H9 (cell line): ENCODE results near the gene TMEM92. TPM values are rescaled to one million over a fixed set of nuclear protein-coding genes. Genes with fewer than 3 reads are reported as not detected.
A peak's percentile ranks its signal among the peaks of the same experiment; 100 is the strongest.
"Not testable (repeated sequence)": the region's sequence is repeated elsewhere in the genome, so short reads cannot be mapped to it uniquely, and the experiment has no call there.

Source experiments
- DNase-seq: peaks from one replicate; pipeline ENCODE4 v3.0.0-alpha.2; 2017
- H2AFZ ChIP-seq: one replicate; pipeline ENCODE4 v1.6.1; 2013; ENCODE audit warnings: mild to moderate bottlenecking, low read length, control low read depth, moderate library complexity
- H2AK5ac ChIP-seq: 2 replicates; pipeline ENCODE4 v1.6.1; 2013; ENCODE audit warnings: low read length, control low read depth, mixed read lengths; ENCODE audit not compliant: insufficient read length
- H2BK120ac ChIP-seq: one replicate; pipeline ENCODE4 v1.6.1; 2013; ENCODE audit warnings: low read depth, mild to moderate bottlenecking, low read length, control low read depth, inconsistent platforms; ENCODE audit not compliant: poor library complexity, severe bottlenecking
- H2BK12ac ChIP-seq: 2 replicates; pipeline ENCODE4 v1.6.1; 2013; ENCODE audit warnings: low read length, control low read depth, mixed read lengths, low read depth; ENCODE audit not compliant: insufficient read length
- H2BK15ac ChIP-seq: 2 replicates; pipeline ENCODE4 v1.6.1; 2013; ENCODE audit warnings: low read depth, low read length, control low read depth
- H2BK20ac ChIP-seq: one replicate; pipeline ENCODE4 v1.6.1; 2013; ENCODE audit warnings: low read depth, mild to moderate bottlenecking, low read length, control low read depth, inconsistent platforms; ENCODE audit not compliant: poor library complexity, severe bottlenecking
- H2BK5ac ChIP-seq: 2 replicates; pipeline ENCODE4 v1.6.1; 2013; ENCODE audit warnings: low read length, control low read depth, mixed read lengths; ENCODE audit not compliant: insufficient read length
- H3K14ac ChIP-seq: 2 replicates; pipeline ENCODE4 v1.6.1; 2013; ENCODE audit warnings: low read length, control low read depth; ENCODE audit not compliant: insufficient read depth
- H3K18ac ChIP-seq: 2 replicates; pipeline ENCODE4 v1.6.1; 2013; ENCODE audit warnings: low read depth, mild to moderate bottlenecking, mixed read lengths, low read length, control low read depth; ENCODE audit not compliant: insufficient read length
- H3K23ac ChIP-seq: 2 replicates; pipeline ENCODE4 v1.6.1; 2013; ENCODE audit warnings: low read length, control low read depth, mixed read lengths, low read depth; ENCODE audit not compliant: insufficient read length
- H3K23me2 ChIP-seq: 2 replicates; pipeline ENCODE4 v1.6.1; 2013; ENCODE audit warnings: low read depth, mild to moderate bottlenecking, mixed read lengths, low read length, control low read depth; ENCODE audit not compliant: insufficient read length, poor library complexity, severe bottlenecking
- H3K27ac ChIP-seq: 2 replicates; pipeline ENCODE4 v1.5.1; 2013; ENCODE audit warnings: low read length, control low read depth, mixed read lengths, low read depth; ENCODE audit not compliant: insufficient read length
- H3K27me3 ChIP-seq: 2 replicates; pipeline ENCODE4 v1.6.1; 2013; ENCODE audit warnings: low read length, control low read depth, inconsistent platforms; ENCODE audit not compliant: insufficient read depth
- H3K4ac ChIP-seq: 2 replicates; pipeline ENCODE4 v1.6.1; 2013; ENCODE audit warnings: low read depth, mild to moderate bottlenecking, control low read depth, inconsistent platforms, low read length, moderate library complexity
- H3K4me1 ChIP-seq: 2 replicates; pipeline ENCODE4 v1.6.1; 2013; ENCODE audit warnings: low read length, control low read depth, inconsistent platforms; ENCODE audit not compliant: insufficient read depth
- H3K4me2 ChIP-seq: 2 replicates; pipeline ENCODE4 v1.6.1; 2013; ENCODE audit warnings: low read length, control low read depth, mixed read lengths; ENCODE audit not compliant: insufficient read length, insufficient read depth
- H3K56ac ChIP-seq: 2 replicates; pipeline ENCODE4 v1.6.1; 2013; ENCODE audit warnings: low read depth, mild to moderate bottlenecking, mixed read lengths, low read length, control low read depth; ENCODE audit not compliant: insufficient read length
- H3K79me1 ChIP-seq: 2 replicates; pipeline ENCODE4 v1.6.1; 2013; ENCODE audit warnings: low read depth, mild to moderate bottlenecking, moderate library complexity, low read length, control low read depth, inconsistent platforms; ENCODE audit not compliant: insufficient read depth, poor library complexity, severe bottlenecking
- H3K79me2 ChIP-seq: 2 replicates; pipeline ENCODE4 v1.6.1; 2013; ENCODE audit warnings: low read length, control low read depth, inconsistent platforms; ENCODE audit not compliant: insufficient read depth
- H3K9ac ChIP-seq: 2 replicates; pipeline ENCODE4 v1.6.1; 2013; ENCODE audit warnings: low read length, control low read depth, mixed read lengths; ENCODE audit not compliant: insufficient read length; ENCODE audit errors: extremely low read depth
- H3K9me3 ChIP-seq: one replicate; pipeline ENCODE4 v1.6.1; 2013; ENCODE audit warnings: low read depth, low read length, inconsistent platforms; ENCODE audit not compliant: control insufficient read depth
- H3T11ph ChIP-seq: one replicate; pipeline ENCODE4 v1.6.1; 2013; ENCODE audit warnings: mild to moderate bottlenecking, low read length, control low read depth, inconsistent platforms
- H4K20me1 ChIP-seq: one replicate; pipeline ENCODE4 v1.6.1; 2013; ENCODE audit not compliant: control insufficient read depth, insufficient read length, insufficient read depth
- H4K5ac ChIP-seq: 2 replicates; pipeline ENCODE4 v1.6.1; 2013; ENCODE audit warnings: low read depth, mild to moderate bottlenecking, mixed read lengths, low read length, control low read depth; ENCODE audit not compliant: insufficient read length
- H4K8ac ChIP-seq: replicated peaks from 2 replicates; pipeline ENCODE4 v1.6.1; 2013; ENCODE audit warnings: low read length, control low read depth, mixed read lengths, low read depth; ENCODE audit not compliant: insufficient read length
- H4K91ac ChIP-seq: 2 replicates; pipeline ENCODE4 v1.6.1; 2013; ENCODE audit warnings: low read depth, mild to moderate bottlenecking, moderate library complexity, mixed read lengths, low read length, control low read depth; ENCODE audit not compliant: insufficient read length
- H3K27ac Mint-ChIP-seq, 3 experiments: 2 replicates in 2 of 3; 3 replicates in 1 of 3; pipeline ENCODE4 v1.8.0; 2020 to 2021; ENCODE audit warnings: mixed read lengths in 3 of 3, mild to moderate bottlenecking in 1 of 3, moderate library complexity in 1 of 3
- H3K27me3 Mint-ChIP-seq: 2 replicates; pipeline ENCODE4 v1.8.0; 2021; ENCODE audit warnings: low read depth, mild to moderate bottlenecking, moderate library complexity, mixed read lengths
- H3K36me3 Mint-ChIP-seq, 3 experiments: 2 replicates in 2 of 3; 3 replicates in 1 of 3; pipeline ENCODE4 v1.8.0; 2020 to 2021; ENCODE audit warnings: low read depth in 3 of 3, mixed read lengths in 3 of 3; ENCODE audit not compliant: insufficient read depth in 1 of 3
- H3K4me1 Mint-ChIP-seq, 2 experiments: 2 replicates each; pipeline ENCODE4 v1.8.0; 2020; ENCODE audit warnings: mixed read lengths in 2 of 2
- H3K4me3 Mint-ChIP-seq, 2 experiments: 2 replicates in 1 of 2; 3 replicates in 1 of 2; pipeline ENCODE4 v1.8.0; 2020 to 2021; ENCODE audit warnings: mild to moderate bottlenecking in 2 of 2, mixed read lengths in 2 of 2, moderate library complexity in 1 of 2
- H3K9me3 Mint-ChIP-seq, 2 experiments: 2 replicates in 1 of 2; 3 replicates in 1 of 2; pipeline ENCODE4 v1.8.0; 2020; ENCODE audit warnings: mild to moderate bottlenecking in 2 of 2, mixed read lengths in 2 of 2, moderate library complexity in 1 of 2
- WGBS: extraction: QIAGEN DNeasy Blood & Tissue Kit; methylation state at CpG from one replicate; pipeline ENCODE4 v1.1.7; 2013; ENCODE audit warnings: missing lambda C conversion rate, low lambda C conversion rate, mixed read lengths; ENCODE audit not compliant: insufficient read length; ENCODE audit errors: extremely low coverage; 5-methylcytosine and 5-hydroxymethylcytosine counted together
- total RNA-seq: library from RNA; stranded (reverse); gene quantifications from 2 replicates; pipeline ENCODE4 v1.2.1, GENCODE V29; 2021
- TF ChIP-seq, protein P1 (sequence below): fragments of 200-600 bp; sonication (generic); conservative IDR thresholded peaks from 3 replicates; pipeline ENCODE4 v1.8.0; 2021; ENCODE audit warnings: antibody characterized with exemption, mild to moderate bottlenecking

Gene TMEM92
- total RNA-seq, 1 experiment from 2014 or later = 10.9 TPM

DNA sequence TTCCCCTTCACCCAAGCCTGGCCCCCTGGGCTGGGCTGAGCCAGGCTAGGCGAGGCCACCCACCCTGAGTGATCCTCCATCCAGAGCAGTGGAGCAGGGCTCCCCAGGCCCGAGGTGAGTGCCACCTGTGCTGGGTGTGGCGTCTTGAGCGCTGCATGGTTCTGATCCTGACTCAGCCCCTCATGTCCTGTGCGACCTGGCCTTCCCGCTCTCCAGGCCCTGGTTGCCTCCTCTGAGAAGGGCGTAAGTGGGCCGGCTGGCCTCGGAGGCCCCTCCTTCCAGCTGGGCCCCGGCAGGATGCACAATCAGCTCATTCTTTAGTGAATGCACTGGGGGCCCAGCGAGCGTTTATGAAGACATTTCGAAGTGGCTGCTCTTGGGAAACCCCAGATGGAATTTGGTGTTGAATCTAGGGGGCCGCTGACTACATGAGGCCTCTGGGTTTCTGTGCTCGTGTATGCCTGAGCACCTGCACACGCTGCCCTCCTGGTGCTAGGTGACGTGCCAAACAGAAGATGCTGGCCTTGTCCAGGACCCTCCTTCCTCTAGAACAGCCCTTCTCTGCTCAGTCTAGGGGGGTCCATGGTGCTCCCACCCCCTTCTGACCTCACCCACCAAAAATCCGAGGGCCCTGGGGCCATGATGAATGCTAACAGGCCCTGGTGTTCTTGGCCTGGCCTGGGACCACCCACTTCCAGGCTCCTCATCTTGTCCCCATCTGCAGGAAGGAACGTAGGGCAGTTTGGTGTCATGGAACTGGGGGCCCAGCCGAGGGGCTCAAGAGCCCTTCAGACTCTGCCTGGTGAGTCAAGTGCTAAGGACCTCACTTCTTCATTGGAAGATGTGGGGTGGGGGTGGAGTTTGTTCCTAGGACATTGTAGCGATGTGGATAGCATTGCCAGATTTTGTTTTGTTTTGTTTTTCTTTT is 3.6 kb upstream of the TMEM92 start:
- Histone ChIP-seq H3K4me2 (no peak overlapping the region), H2AK5ac (no peak overlapping the region), H3K79me1 (no peaks in the 10 kb centered on the region), H3K79me2 (no peaks in the 10 kb centered on the region), H2BK20ac (no peak overlapping the region), H4K91ac (no peak overlapping the region), H2BK120ac (no peak overlapping the region), H3K27ac (no peak overlapping the region), H3K9ac (no peak overlapping the region), H4K8ac (no peak overlapping the region), H2BK15ac (no peak overlapping the region), H3K9me3 (no peaks in the 10 kb centered on the region), H3K14ac (no peak overlapping the region; the same call in 1 of the 2 replicates), H4K20me1 (no peaks in the 10 kb centered on the region), H4K5ac (no peak overlapping the region), H3K4ac (no peak overlapping the region), H2BK5ac (no peak overlapping the region), H3K23ac (no peak overlapping the region), H3T11ph (no peak overlapping the region), H2AFZ (no peak overlapping the region), H3K23me2 (peaks cover 10% of the 10 kb centered on the region), H2BK12ac (no peak overlapping the region), H3K56ac (no peak overlapping the region), H3K18ac (no peak overlapping the region), H3K27me3 (peaks cover 4% of the 10 kb centered on the region; the same call in 1 of the 2 replicates), H3K4me1 (0 out of 2 replicates have a peak, but pooled peaks cover 7% of the 10 kb centered on the region)
- H3K9me3 Mint-ChIP-seq = no peaks in the 10 kb centered on the region; a peak in 2 of 5 replicates
- no peaks in the 10 kb centered on the region for H3K36me3 Mint-ChIP-seq
- H3K27ac Mint-ChIP-seq = no peak overlapping the region
- no CpG with 5 or more reads among the region's 21 CpGs for WGBS
- peaks cover 44 to 68% of the 10 kb centered on the region in 2 experiments for H3K4me1 Mint-ChIP-seq
- DNase-seq = peak; percentile 65
- TF ChIP-seq, protein P1, sequence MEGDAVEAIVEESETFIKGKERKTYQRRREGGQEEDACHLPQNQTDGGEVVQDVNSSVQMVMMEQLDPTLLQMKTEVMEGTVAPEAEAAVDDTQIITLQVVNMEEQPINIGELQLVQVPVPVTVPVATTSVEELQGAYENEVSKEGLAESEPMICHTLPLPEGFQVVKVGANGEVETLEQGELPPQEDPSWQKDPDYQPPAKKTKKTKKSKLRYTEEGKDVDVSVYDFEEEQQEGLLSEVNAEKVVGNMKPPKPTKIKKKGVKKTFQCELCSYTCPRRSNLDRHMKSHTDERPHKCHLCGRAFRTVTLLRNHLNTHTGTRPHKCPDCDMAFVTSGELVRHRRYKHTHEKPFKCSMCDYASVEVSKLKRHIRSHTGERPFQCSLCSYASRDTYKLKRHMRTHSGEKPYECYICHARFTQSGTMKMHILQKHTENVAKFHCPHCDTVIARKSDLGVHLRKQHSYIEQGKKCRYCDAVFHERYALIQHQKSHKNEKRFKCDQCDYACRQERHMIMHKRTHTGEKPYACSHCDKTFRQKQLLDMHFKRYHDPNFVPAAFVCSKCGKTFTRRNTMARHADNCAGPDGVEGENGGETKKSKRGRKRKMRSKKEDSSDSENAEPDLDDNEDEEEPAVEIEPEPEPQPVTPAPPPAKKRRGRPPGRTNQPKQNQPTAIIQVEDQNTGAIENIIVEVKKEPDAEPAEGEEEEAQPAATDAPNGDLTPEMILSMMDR = peak; percentile 37; the same call in 2 of the 3 replicates
- H3K4me3 Mint-ChIP-seq = no peak overlapping the region
- H3K27me3 Mint-ChIP-seq = peaks cover 11% of the 10 kb centered on the region

DNA sequence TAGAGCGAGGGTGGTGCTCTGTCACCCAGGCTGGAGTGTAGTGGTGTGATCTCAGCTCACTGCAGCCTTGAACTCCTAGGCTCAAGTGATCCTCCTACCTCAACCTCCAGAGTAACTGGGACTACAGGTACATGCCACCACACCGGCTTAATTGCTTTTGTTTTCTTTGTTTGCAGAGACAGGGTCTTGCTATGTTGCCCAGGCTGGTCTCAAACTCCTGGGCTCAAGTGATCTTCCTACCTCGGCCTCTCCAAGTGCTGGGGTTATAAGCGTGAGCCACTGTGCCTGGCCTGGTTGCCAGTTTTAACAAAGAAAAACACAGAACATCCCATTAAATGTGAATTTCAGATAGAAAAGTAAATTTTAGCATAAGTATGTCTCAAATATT is 2.9 kb upstream of the TMEM92 start:
- not testable (repeated sequence) for H2AFZ ChIP-seq, H3K36me3 Mint-ChIP-seq, H3K14ac ChIP-seq, H2AK5ac ChIP-seq, H3K9ac ChIP-seq, H3K27me3 Mint-ChIP-seq, H3K4me3 Mint-ChIP-seq, H3K27me3 ChIP-seq, H3K4me1 ChIP-seq, H3K27ac Mint-ChIP-seq, H3K9me3 ChIP-seq, H2BK5ac ChIP-seq, H3K18ac ChIP-seq, H3K4ac ChIP-seq, H2BK15ac ChIP-seq, H3K23me2 ChIP-seq, H3K79me2 ChIP-seq, H4K20me1 ChIP-seq, H2BK20ac ChIP-seq, H3K23ac ChIP-seq, H4K91ac ChIP-seq, H3T11ph ChIP-seq, H3K4me2 ChIP-seq, H4K5ac ChIP-seq, H2BK12ac ChIP-seq, H4K8ac ChIP-seq, H3K56ac ChIP-seq, H3K27ac ChIP-seq, DNase-seq, H3K9me3 Mint-ChIP-seq, H2BK120ac ChIP-seq, H3K79me1 ChIP-seq
- peaks cover 40 to 61% of the 10 kb centered on the region in 2 experiments for H3K4me1 Mint-ChIP-seq
- no CpG with 5 or more reads among the region's 4 CpGs for WGBS
